Limb (tissue), 2 donors: ENCODE data around the gene ITGA1.
"Not testable (repeated sequence)": the region's sequence is repeated elsewhere in the genome, so short reads cannot be mapped to it uniquely, and the experiment has no call there.

Experiments
- DNase-seq, 2 donors: peaks; one replicate each; pipeline ENCODE4 v3.0.0-alpha.2; 2016; ENCODE audit errors: extremely low spot score in 2 of 2

ITGA1 gene

GRCh38 chr5:52948418-52949076 is 160.8 kb downstream of the ITGA1 start:
- DNase-seq = peak; percentile 62 to 81

- no peak for DNase-seq
Observed at GRCh38 chr5:52950686-52951085, 163.0 kb downstream of the ITGA1 start.

- DNase-seq = no peak
Observed at GRCh38 chr5:52952483-52952882, 164.8 kb downstream of the ITGA1 start.

- DNase-seq = no peak
Observed at GRCh38 chr5:52956014-52956413, 168.3 kb downstream of the ITGA1 start.

GRCh38 chr5:52956915-52957747 is 169.4 kb downstream of the ITGA1 start:
- no peak for DNase-seq

GRCh38 chr5:52961274-52961681 is 173.6 kb downstream of the ITGA1 start:
- no peak for DNase-seq

- DNase-seq = no peak
Observed at GRCh38 chr5:52963636-52964035, 175.9 kb downstream of the ITGA1 start.

GRCh38 chr5:52964138-52964537 is 176.4 kb downstream of the ITGA1 start:
- DNase-seq = no peak

- not testable (repeated sequence) for DNase-seq
Observed at GRCh38 chr5:52976157-52976556, 188.4 kb downstream of the ITGA1 start.

GRCh38 chr5:52977264-52977897 is 189.7 kb downstream of the ITGA1 start:
- DNase-seq = no peak

GRCh38 chr5:52981507-52981906 is 193.8 kb downstream of the ITGA1 start:
- DNase-seq = no peak

GRCh38 chr5:52983731-52984636 is 196.3 kb downstream of the ITGA1 start:
- no peak for DNase-seq

GRCh38 chr5:52985306-52985705 is 197.6 kb downstream of the ITGA1 start:
- DNase-seq = no peak

GRCh38 chr5:52987711-52988331 is 200.1 kb downstream of the ITGA1 start:
- DNase-seq = no peak

GRCh38 chr5:52988335-52989024 is 200.8 kb downstream of the ITGA1 start:
- DNase-seq = no peak

GRCh38 chr5:52989025-52989780 is 201.5 kb downstream of the ITGA1 start, which contains the start of gene ITGA2:
Gene ITGA2 (plus strand): TSS chr5:52989352. CDS start chr5:52989469, 117 bp downstream.
- DNase-seq = peak in 1 of 2 donors; percentile 68

GRCh38 chr5:52989781-52990527 is 202.2 kb downstream of the ITGA1 start:
- DNase-seq = peak; percentile 31 to 40

GRCh38 chr5:52990528-52990925 is 202.8 kb downstream of the ITGA1 start:
- DNase-seq = no peak

- no peak for DNase-seq
Observed at GRCh38 chr5:52993367-52993766, 205.7 kb downstream of the ITGA1 start.
